ENCODE measurements around the gene ZP1. TPM values are rescaled to one million over a fixed set of nuclear protein-coding genes. Genes with fewer than 3 reads are reported as not detected.

ZP1 gene
- total RNA-seq, 6 experiments from 2014 or later = 0.13 to 0.30 (median 0.29) TPM; not detected in 3

DNA sequence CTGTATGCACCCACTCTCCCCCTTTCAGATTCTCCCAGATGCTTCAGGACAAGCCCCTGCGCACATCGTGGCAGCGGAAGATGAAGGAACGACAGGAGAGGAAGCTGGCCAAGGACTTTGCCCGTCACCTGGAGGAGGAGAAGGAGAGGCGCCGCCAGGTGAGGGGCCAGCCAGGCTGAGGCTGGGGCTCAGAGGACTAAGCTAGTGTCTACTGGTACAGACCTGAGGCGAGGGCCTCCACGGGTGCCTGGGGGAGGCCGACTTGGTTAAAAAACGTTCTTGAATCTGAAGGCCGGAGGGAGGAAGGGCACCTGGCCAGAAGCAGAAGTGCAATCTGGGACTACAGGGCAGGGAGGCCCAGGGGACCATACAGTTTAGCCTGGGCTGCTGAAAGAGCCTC, 19.4 kb upstream of the ZP1 start:
- Mint-ChIP-seq H3K36me3 (ENCODE audit: low read depth) (peaks cover 20% of the 10 kb centered on the region), H3K4me3 (no peak overlapping the region), H3K27me3 (ENCODE audit: insufficient read depth) (peaks cover 3% of the 10 kb centered on the region), H3K27ac (no peak overlapping the region), H3K4me1 (ENCODE audit: low read depth) (peaks cover 26% of the 10 kb centered on the region), H3K9me3 (no peaks in the 10 kb centered on the region)
- no peak for DNase-seq
- TF ChIP-seq, protein P1, sequence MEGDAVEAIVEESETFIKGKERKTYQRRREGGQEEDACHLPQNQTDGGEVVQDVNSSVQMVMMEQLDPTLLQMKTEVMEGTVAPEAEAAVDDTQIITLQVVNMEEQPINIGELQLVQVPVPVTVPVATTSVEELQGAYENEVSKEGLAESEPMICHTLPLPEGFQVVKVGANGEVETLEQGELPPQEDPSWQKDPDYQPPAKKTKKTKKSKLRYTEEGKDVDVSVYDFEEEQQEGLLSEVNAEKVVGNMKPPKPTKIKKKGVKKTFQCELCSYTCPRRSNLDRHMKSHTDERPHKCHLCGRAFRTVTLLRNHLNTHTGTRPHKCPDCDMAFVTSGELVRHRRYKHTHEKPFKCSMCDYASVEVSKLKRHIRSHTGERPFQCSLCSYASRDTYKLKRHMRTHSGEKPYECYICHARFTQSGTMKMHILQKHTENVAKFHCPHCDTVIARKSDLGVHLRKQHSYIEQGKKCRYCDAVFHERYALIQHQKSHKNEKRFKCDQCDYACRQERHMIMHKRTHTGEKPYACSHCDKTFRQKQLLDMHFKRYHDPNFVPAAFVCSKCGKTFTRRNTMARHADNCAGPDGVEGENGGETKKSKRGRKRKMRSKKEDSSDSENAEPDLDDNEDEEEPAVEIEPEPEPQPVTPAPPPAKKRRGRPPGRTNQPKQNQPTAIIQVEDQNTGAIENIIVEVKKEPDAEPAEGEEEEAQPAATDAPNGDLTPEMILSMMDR (IDR thresholded peaks at IDR 0.05) = no peak

DNA sequence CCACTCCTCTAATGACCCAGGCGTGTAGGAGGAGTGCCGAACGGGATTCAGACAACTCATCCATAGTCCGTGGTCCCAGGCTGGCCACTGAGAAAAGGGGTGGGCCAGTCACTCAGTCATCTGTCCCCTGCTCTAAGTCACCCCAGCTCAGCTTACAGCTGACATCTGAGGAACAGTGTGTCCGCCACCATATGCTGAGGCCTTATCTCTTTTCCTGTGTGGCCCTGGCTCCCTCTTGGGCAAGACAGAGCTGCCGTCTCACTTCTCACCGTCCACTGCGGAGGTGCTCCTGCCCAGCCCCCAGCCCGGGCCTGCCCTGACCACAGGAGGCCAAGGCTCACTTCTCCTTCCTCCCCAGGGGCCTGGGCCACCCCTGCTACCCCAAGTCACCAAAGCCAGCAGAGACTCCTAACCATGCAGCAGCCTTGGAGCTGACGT, 18.6 kb upstream of the ZP1 start:
- Mint-ChIP-seq H3K4me3 (no peak overlapping the region), H3K4me1 (ENCODE audit: low read depth) (peaks cover 18% of the 10 kb centered on the region), H3K27ac (no peak overlapping the region), H3K27me3 (ENCODE audit: insufficient read depth) (peaks cover 3% of the 10 kb centered on the region), H3K9me3 (no peaks in the 10 kb centered on the region), H3K36me3 (ENCODE audit: low read depth) (peaks cover 20% of the 10 kb centered on the region)
- no peak for DNase-seq
- TF ChIP-seq, protein P1 (IDR thresholded peaks at IDR 0.05) = no peak

DNA sequence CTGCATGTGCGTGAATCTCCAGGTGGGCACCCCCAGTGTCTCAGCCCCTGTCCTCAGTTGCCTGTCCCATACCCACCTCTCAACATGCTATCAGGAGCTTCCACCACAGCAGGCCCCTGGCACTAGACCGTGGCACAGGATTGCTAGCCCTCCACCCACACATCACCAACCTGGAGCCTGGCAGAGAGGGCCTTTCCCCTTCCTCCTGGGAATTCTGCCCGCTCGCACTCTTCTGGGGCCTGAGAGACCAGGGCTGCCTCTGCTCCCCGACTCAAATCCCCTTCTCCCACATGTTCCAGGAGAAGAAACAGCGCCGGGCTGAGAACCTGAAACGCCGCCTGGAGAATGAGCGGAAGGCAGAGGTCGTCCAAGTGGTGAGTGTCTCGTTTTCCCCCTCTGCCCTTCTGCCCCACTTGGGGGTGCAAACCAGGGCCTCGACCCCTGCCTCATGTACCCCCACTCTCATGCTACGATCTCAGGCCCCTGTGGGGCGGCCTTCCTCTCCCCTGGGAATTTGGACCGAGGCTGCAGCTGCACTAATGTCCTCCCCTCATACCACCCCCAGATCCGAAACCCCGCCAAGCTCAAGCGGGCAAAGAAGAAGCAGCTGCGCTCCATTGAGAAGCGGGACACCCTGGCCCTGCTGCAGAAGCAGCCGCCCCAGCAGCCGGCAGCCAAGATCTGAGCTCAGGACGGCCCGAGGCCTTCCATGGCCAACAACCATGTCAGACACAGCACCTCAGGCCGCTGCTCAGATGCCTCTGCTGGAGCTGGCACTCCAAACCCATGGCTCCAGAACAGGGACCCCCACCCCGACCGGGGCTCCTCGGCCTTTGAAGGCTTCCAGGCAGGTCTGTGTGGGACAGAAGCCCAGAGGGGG, 17.5 kb upstream of the ZP1 start:
- TF ChIP-seq, protein P1 (IDR thresholded peaks at IDR 0.05) = no peak
- no peak for DNase-seq
- Mint-ChIP-seq H3K36me3 (ENCODE audit: low read depth) (peaks cover 20% of the 10 kb centered on the region), H3K27me3 (ENCODE audit: insufficient read depth) (peaks cover 3% of the 10 kb centered on the region), H3K4me1 (ENCODE audit: low read depth) (peaks cover 7% of the 10 kb centered on the region), H3K9me3 (no peaks in the 10 kb centered on the region), H3K27ac (no peak overlapping the region), H3K4me3 (no peak overlapping the region)

DNA sequence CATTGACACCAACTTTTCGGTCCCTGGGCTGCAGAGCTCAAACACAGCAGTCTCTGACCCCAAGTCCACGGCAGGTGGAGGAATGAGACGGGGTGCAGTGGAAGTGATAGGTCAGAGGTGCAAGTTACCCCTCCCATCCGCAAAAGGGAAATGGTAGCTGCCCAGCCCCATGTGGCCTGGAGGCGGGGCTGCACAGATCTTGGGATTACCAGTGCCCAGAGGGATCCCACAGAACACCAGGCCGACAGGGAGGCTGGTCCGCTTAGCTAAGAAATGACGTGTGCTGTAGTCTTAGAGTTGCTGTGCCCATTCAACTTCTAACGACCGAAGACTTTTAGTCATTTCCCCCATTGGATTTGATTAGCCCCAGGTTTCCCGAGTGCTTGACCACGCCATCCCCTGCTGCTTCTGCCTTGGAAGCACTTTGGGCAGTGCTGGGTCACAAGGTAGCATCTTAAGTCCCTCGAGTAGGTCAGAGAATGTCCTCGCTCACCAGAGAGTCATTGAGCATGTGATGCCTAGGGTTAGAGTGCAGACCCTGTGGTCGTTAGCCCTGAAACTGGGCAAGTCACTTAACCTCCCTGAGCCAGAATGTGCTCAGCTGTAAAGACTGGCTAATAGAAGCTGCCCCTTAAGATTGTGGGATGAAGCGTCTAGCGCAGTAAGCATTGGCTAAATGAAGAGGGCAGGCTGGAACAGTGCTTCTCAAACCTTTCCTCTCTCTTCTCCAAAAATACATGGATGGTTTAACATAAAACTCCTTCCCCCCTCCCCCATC, 15.8 kb upstream of the ZP1 start:
- H3K9me3 Mint-ChIP-seq = no peaks in the 10 kb centered on the region
- H3K27ac Mint-ChIP-seq = no peak overlapping the region
- peaks cover 5% of the 10 kb centered on the region; the same call in 1 of the 2 replicates for H3K4me1 Mint-ChIP-seq (ENCODE audit: low read depth)
- no peak for DNase-seq
- peaks cover 14% of the 10 kb centered on the region for H3K36me3 Mint-ChIP-seq (ENCODE audit: low read depth)
- peaks cover 2% of the 10 kb centered on the region for H3K27me3 Mint-ChIP-seq (ENCODE audit: insufficient read depth)
- no peak overlapping the region for H3K4me3 Mint-ChIP-seq
- TF ChIP-seq, protein P1 (IDR thresholded peaks at IDR 0.05) = no peak

DNA sequence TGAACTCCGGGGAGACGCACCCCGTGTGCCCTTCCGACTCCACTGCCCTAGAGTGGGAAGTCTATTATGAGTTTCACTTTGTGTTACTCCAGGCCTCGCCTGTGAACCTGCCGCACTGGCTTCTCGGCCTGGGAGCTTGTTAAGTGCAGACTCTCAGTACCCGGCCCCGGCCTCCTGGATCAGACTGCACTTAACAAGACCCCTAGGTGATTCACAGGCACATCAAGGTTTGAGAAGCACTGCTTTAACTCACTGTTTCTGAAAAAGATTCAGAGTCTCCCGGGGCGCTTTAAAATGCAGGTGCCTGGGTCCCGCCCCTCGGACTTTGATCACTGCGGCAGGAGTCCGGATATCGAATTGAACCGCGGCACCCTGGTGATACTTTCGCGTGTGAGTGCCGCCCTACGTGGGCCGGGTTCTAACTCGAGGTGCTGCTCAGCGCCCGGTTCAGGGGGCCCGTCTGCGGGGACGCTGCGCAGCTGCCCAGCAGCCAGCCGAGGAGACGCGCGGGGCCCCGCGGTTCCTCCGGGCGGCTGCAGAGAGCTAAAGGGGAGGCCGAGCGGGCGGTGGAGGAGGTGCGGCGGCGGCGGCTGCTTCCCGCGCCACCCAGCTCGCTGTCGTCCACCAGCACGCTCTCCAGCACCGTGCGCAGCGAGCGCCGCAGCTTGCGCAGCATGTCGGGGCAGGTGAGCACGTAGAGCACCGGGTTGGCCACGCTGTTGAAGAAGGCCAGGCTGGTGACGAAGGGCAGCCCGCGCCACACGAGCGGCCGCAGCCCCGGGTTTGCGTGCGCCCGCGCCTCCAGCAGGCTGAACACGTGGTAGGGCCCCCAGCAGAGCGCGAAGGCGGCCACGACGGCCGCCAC, 15.0 kb upstream of the ZP1 start:
- H3K27ac Mint-ChIP-seq = no peak overlapping the region
- no peak for DNase-seq
- H3K4me1 Mint-ChIP-seq (ENCODE audit: low read depth) = peaks cover 5% of the 10 kb centered on the region; the same call in 1 of the 2 replicates
- no peaks in the 10 kb centered on the region for H3K9me3 Mint-ChIP-seq
- H3K36me3 Mint-ChIP-seq (ENCODE audit: low read depth) = peaks cover 14% of the 10 kb centered on the region
- H3K4me3 Mint-ChIP-seq = no peak overlapping the region
- TF ChIP-seq, protein P1 (IDR thresholded peaks at IDR 0.05) = no peak
- H3K27me3 Mint-ChIP-seq (ENCODE audit: insufficient read depth) = peaks cover 2% of the 10 kb centered on the region

Data from HFFc6 (cell line).